K562 (cell line): ENCODE results near the gene UBR3. TPM values are rescaled to one million over a fixed set of nuclear protein-coding genes. Genes with fewer than 3 reads are reported as not detected.

Source experiments
- EP300 ChIP-seq: IDR thresholded peaks from 2 replicates; pipeline ENCODE4 v1.6.1; 2012; ENCODE audit warnings: low read length, improper control_type of control experiment
- FOSL1 ChIP-seq: fragments of 200-800 bp; sonication (Bioruptor generic); conservative IDR thresholded peaks from 2 replicates; pipeline ENCODE4 v1.6.1; 2016; ENCODE audit warnings: missing genetic modification characterization, missing compliant biosample characterization
- GTF2E2 ChIP-seq: fragments of 200-800 bp; sonication (Bioruptor generic); IDR thresholded peaks from 2 replicates; pipeline ENCODE4 v1.6.1; 2016; ENCODE audit warnings: missing genetic modification characterization, missing compliant biosample characterization
- HDAC3 ChIP-seq: fragments of 450-650 bp; IDR thresholded peaks from 2 replicates; pipeline ENCODE4 v1.6.1; 2018; ENCODE audit warnings: borderline replicate concordance, mild to moderate bottlenecking, moderate library complexity; ENCODE audit not compliant: partially characterized antibody
- HLTF ChIP-seq: fragments of 450-650 bp; IDR thresholded peaks from 2 replicates; pipeline ENCODE4 v1.6.1; 2016
- HNRNPLL ChIP-seq: fragments of 200-400 bp; formaldehyde crosslinking; IDR thresholded peaks from 2 replicates; pipeline ENCODE4 v1.6.1; 2017; ENCODE audit warnings: low read length, low read depth, mild to moderate bottlenecking; ENCODE audit not compliant: poor library complexity, severe bottlenecking
- MTA1 ChIP-seq: fragments of 450-650 bp; IDR thresholded peaks from 2 replicates; pipeline ENCODE4 v1.6.1; 2017; ENCODE audit warnings: borderline replicate concordance
- NFYB ChIP-seq: IDR thresholded peaks from 2 replicates; pipeline ENCODE4 v1.6.1; 2011; ENCODE audit warnings: mild to moderate bottlenecking, moderate library complexity; ENCODE audit not compliant: insufficient read length; ENCODE audit errors: extremely low read depth
- RBM25 ChIP-seq: fragments of 200-400 bp; formaldehyde crosslinking; IDR thresholded peaks from 2 replicates; pipeline ENCODE4 v1.6.1; 2018; ENCODE audit warnings: low read length, low read depth, moderate library complexity; ENCODE audit not compliant: severe bottlenecking
- WHSC1 ChIP-seq: IDR thresholded peaks from one replicate; pipeline ENCODE4 v1.6.1; 2012; ENCODE audit warnings: low read length, control low read depth, inconsistent platforms
- ZBTB7A ChIP-seq: IDR thresholded peaks from 2 replicates; pipeline ENCODE4 v1.6.1; 2011; ENCODE audit warnings: low read depth, mild to moderate bottlenecking, low read length, moderate library complexity, borderline replicate concordance; ENCODE audit not compliant: control insufficient read depth
- polyA plus RNA-seq, 8 experiments: library from polyadenylated mRNA; depleted of rRNA in 4 of 8; stranded (reverse) in 5 of 8; unstranded in 3 of 8; fragments of >200 nt; fragmentation: Nextera tagmentation in 2 of 8; fragmentation: Illumina TruSeq in 1 of 8; extraction: Ambion mirVana in 2 of 8; extraction: Trizol in 1 of 8; gene quantifications; 2 replicates each; pipeline versions ENCODE4 v1.2.1 to v1.2.3, GENCODE V29; 2011 to 2014; ENCODE audit warnings: inconsistent platforms in 1 of 8, missing spikeins in 1 of 8
- total RNA-seq, 7 experiments: library from RNA; depleted of rRNA in 6 of 7; stranded (reverse); fragments of >200 nt in 6 of 7; fragmentation: Illumina TruSeq in 2 of 7; extraction: Trizol in 2 of 7; gene quantifications; 2 replicates each; pipeline versions ENCODE4 v1.2.1 to v1.2.3, GENCODE V29; 2011 to 2021; ENCODE audit warnings: low replicate concordance in 1 of 7
- TF ChIP-seq, protein P1 (sequence below): fragments of 450-650 bp; IDR thresholded peaks from 2 replicates; pipeline ENCODE4 v1.6.1; 2017; ENCODE audit warnings: antibody characterized with exemption
- TF ChIP-seq, protein P2 (sequence below): fragments of 250-450 bp; sonication (Bioruptor Pico); IDR thresholded peaks from 2 replicates; pipeline ENCODE4 v1.5.0; 2021; ENCODE audit warnings: mild to moderate bottlenecking, moderate library complexity
- TF ChIP-seq, protein P3 (sequence below): conservative IDR thresholded peaks from 2 replicates; pipeline ENCODE4 v1.6.1; 2011; ENCODE audit warnings: low read depth, mild to moderate bottlenecking, low read length; ENCODE audit not compliant: control insufficient read depth
- TF ChIP-seq, protein P4 (sequence below), 2 experiments: fragments of 450-650 bp in 1 of 2; IDR thresholded peaks; 2 replicates each; pipeline ENCODE4 v1.6.1; 2011 to 2017; ENCODE audit warnings: low read depth in 2 of 2, antibody characterized with exemption in 1 of 2, borderline replicate concordance in 1 of 2, low read length in 1 of 2, mild to moderate bottlenecking in 1 of 2, mixed read lengths in 1 of 2; ENCODE audit not compliant: control insufficient read depth in 1 of 2

Gene UBR3
- total and polyA plus RNA-seq, 9 of the 15 experiments (the other 6 are each of a cell fraction or from before 2014, with no cell fraction given), result 14.4 to 63.5 (median 40.4) TPM

DNA sequence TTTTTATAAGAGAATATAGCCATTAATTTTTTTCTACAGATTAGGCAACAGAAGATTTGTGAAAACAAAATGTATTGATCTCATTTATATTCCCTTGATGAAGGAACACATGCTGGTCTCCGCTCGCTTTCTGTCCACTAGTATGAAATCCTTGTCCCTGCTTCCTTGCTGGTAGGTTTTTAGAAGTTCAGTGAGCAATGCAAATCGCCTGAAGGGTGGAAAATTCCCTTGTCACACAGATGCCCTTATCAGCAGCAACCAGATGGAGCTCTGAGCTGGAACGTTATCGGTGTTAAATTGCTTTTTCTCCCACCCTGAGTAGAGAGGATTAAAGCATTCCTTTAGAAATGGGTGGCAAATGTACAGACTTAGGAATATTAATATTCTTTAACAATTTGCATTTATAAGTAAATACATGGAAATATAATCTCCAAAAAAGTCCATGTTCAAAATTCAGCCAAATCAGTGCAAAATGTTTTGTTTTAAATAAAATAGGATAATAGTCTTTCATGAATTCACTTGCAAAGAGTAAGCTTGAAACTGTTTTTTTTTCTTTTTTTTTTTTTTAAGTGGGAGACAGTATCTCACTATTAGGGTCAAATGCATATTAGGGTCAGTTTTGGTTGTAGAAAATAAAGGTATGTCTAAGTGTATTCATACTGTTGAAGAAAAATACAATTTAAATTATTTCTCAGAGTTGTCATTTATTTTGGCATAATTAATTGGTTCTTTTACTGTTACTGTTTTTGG, 186.7 kb downstream of the UBR3 start (continued):
- TF ChIP-seq, protein P1, sequence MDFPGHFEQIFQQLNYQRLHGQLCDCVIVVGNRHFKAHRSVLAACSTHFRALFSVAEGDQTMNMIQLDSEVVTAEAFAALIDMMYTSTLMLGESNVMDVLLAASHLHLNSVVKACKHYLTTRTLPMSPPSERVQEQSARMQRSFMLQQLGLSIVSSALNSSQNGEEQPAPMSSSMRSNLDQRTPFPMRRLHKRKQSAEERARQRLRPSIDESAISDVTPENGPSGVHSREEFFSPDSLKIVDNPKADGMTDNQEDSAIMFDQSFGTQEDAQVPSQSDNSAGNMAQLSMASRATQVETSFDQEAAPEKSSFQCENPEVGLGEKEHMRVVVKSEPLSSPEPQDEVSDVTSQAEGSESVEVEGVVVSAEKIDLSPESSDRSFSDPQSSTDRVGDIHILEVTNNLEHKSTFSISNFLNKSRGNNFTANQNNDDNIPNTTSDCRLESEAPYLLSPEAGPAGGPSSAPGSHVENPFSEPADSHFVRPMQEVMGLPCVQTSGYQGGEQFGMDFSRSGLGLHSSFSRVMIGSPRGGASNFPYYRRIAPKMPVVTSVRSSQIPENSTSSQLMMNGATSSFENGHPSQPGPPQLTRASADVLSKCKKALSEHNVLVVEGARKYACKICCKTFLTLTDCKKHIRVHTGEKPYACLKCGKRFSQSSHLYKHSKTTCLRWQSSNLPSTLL, result 0 out of 2 replicates have a peak, but pooled peaks have one; percentile 42
- TF ChIP-seq, protein P2, sequence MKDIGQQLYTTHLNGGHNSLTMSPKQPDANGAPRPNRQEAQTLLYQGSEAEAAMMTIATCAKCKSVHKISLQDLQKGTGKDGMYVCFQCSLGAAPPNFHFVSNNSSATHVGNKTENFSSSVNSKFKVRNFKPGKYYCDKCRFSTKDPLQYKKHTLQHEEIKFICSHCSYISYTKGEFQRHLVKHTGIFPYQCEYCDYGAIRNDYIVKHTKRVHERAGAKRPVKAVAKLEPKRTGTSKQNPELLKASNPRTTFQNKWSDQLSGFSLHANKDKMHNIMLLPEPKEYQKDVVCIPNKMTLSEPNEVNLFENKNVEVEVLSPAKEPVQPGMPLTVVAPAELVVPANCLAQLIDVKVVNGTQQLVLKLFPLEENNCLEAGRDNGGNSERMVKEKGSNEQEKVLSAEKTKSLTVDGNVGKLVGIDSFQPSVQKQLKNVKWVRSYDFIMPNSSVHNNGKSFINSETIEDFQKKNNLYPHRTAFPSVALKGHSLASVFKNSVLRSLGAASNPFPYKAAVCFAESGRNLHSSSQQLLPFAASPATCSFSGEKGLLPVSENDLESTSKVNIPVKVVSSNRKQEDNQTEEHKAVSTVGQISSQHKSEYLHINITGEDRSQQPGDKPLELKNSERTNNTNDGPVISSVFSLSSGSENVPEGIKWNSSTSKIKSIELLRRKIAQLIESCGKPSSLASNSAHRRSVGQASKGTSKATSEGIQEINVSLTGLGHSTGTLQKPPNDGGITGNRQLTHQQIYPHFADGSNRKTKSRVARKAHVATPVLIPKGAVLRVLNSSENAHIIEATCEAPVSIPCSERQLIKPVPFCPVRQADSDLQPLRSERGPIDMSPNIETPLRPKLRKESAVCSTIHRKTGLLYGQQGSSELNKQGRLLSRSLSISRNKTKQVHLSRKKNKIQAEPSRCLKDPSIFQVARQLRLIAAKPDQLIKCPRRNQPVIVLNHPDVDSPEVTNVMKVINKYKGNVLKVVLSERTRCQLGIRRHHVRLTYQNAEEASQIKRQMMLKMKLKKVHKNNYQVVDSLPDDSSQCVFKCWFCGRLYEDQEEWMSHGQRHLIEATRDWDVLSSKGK (CRISPR knock-in tag), result no peak
- TF ChIP-seq EP300 (peak; percentile 99), GTF2E2 (tag) (peak; percentile 60; the same call in 1 of the 2 replicates), HDAC3 (peak; percentile 82), RBM25 (peak; percentile 13), HLTF (peak; percentile 71; the same call in 1 of the 2 replicates), MTA1 (no peak), FOSL1 (tag) (peak; percentile 87), HNRNPLL (no peak), ZBTB7A (no peak), NFYB (no peak), WHSC1 (no peak)
- TF ChIP-seq, protein P3, sequence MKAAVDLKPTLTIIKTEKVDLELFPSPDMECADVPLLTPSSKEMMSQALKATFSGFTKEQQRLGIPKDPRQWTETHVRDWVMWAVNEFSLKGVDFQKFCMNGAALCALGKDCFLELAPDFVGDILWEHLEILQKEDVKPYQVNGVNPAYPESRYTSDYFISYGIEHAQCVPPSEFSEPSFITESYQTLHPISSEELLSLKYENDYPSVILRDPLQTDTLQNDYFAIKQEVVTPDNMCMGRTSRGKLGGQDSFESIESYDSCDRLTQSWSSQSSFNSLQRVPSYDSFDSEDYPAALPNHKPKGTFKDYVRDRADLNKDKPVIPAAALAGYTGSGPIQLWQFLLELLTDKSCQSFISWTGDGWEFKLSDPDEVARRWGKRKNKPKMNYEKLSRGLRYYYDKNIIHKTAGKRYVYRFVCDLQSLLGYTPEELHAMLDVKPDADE, result no peak
- TF ChIP-seq, protein P4, sequence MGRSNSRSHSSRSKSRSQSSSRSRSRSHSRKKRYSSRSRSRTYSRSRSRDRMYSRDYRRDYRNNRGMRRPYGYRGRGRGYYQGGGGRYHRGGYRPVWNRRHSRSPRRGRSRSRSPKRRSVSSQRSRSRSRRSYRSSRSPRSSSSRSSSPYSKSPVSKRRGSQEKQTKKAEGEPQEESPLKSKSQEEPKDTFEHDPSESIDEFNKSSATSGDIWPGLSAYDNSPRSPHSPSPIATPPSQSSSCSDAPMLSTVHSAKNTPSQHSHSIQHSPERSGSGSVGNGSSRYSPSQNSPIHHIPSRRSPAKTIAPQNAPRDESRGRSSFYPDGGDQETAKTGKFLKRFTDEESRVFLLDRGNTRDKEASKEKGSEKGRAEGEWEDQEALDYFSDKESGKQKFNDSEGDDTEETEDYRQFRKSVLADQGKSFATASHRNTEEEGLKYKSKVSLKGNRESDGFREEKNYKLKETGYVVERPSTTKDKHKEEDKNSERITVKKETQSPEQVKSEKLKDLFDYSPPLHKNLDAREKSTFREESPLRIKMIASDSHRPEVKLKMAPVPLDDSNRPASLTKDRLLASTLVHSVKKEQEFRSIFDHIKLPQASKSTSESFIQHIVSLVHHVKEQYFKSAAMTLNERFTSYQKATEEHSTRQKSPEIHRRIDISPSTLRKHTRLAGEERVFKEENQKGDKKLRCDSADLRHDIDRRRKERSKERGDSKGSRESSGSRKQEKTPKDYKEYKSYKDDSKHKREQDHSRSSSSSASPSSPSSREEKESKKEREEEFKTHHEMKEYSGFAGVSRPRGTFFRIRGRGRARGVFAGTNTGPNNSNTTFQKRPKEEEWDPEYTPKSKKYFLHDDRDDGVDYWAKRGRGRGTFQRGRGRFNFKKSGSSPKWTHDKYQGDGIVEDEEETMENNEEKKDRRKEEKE (IDR thresholded peaks at IDR 0.05; ENCODE audit: borderline replicate concordance in 1 of 2, control insufficient read depth in 1 of 2, low read depth in 2 of 2, low read length in 1 of 2), result no peak
